Lower leg skin (tissue), 4 donors: ENCODE data around the gene KCNQ1OT1. TPM values are rescaled to one million over a fixed set of nuclear protein-coding genes. Genes with fewer than 3 reads are reported as not detected.

Source experiments
- DNase-seq, 2 donors: peaks; one replicate each; pipeline ENCODE4 v3.0.0-alpha.2; 2019; ENCODE audit warnings: low spot score in 2 of 2
- H3K4me3 ChIP-seq: fragments of 200-600 bp; sonication (generic); 2 replicates; pipeline ENCODE4 v1.5.1; 2017; ENCODE audit warnings: mild to moderate bottlenecking, low read depth; ENCODE audit not compliant: poor library complexity, severe bottlenecking
- CTCF ChIP-seq, 3 donors: fragments of 450-650 bp; IDR thresholded peaks; one replicate each; pipeline ENCODE4 v1.5.1; 2016; ENCODE audit warnings: antibody characterized with exemption in 3 of 3, mild to moderate bottlenecking in 3 of 3, moderate library complexity in 2 of 3
- POLR2A ChIP-seq, 2 donors: fragments of 450-650 bp; IDR thresholded peaks; one replicate each; pipeline ENCODE4 v1.6.1; 2016 to 2017; ENCODE audit warnings: antibody characterized with exemption in 2 of 2, mild to moderate bottlenecking in 1 of 2, moderate library complexity in 1 of 2
- WGBS, 2 donors: methylation state at CpG; one replicate each; pipeline ENCODE4 v1.1.5; 2018; 5-methylcytosine and 5-hydroxymethylcytosine counted together
- intact Hi-C: fragments of 100-400 bp; cut with DNase I; formaldehyde crosslinking; loops from one replicate; pipeline ENCODE4 v1.15.0; 2023; ENCODE audit warnings: low total_unique reads
- total RNA-seq, 4 donors: library from RNA; depleted of rRNA; stranded (reverse); fragments of >200 nt; gene quantifications; one replicate each; pipeline ENCODE4 v1.1.0, GENCODE V29; 2016

KCNQ1OT1 gene
- total RNA-seq, 4 donors from 2014 or later = 0.63 to 1.8 (median 0.91) TPM

GRCh38 chr11:2704356-2704755 is 4.6 kb upstream of the KCNQ1OT1 start:
- intact Hi-C loops = no loop called here
- WGBS, 2 donors = 90 to 96% methylated on average over 6 of the region's 6 CpGs
- no peak for DNase-seq
- no peak overlapping the region for H3K4me3 ChIP-seq
- no peak for TF ChIP-seq CTCF (IDR thresholded peaks at IDR 0.05)
- TF ChIP-seq POLR2A (IDR thresholded peaks at IDR 0.05) = no peak

GRCh38 chr11:2703363-2704141 is 3.8 kb upstream of the KCNQ1OT1 start:
- 68 to 76% methylated on average over 13 to 16 of the region's 16 CpGs for WGBS, 2 donors
- no peak for TF ChIP-seq CTCF (IDR thresholded peaks at IDR 0.05)
- no peak for TF ChIP-seq POLR2A (IDR thresholded peaks at IDR 0.05)
- no peak overlapping the region for H3K4me3 ChIP-seq
- no peak for DNase-seq
- intact Hi-C loops = no loop called here

GRCh38 chr11:2702771-2703362 is 3.1 kb upstream of the KCNQ1OT1 start:
- WGBS, 2 donors = 86 to 87% methylated on average over 16 to 17 of the region's 17 CpGs

GRCh38 chr11:2701898-2702434 is 2.2 kb upstream of the KCNQ1OT1 start:
- TF ChIP-seq CTCF (IDR thresholded peaks at IDR 0.05) (no peak), POLR2A (IDR thresholded peaks at IDR 0.05) (no peak)
- no peak overlapping the region for H3K4me3 ChIP-seq
- DNase-seq = no peak
- 96% methylated on average over 5 of the region's 5 CpGs for WGBS, 2 donors
- intact Hi-C loops = no loop called here

More at GRCh38 chr11:2702771-2703362, 3.1 kb upstream of the KCNQ1OT1 start:
- TF ChIP-seq POLR2A (IDR thresholded peaks at IDR 0.05) (no peak), CTCF (IDR thresholded peaks at IDR 0.05) (no peak)
- intact Hi-C loops = no loop called here
- peak in 1 of 2 donors; percentile 76 for DNase-seq
- H3K4me3 ChIP-seq = no peak overlapping the region

- intact Hi-C loops = no loop called here
- WGBS, 2 donors = 69 to 72% methylated on average over 7 of the region's 7 CpGs
- no peak overlapping the region for H3K4me3 ChIP-seq
- TF ChIP-seq POLR2A (IDR thresholded peaks at IDR 0.05) (no peak), CTCF (IDR thresholded peaks at IDR 0.05) (no peak)
- DNase-seq = peak in 1 of 2 donors; percentile 84
These were observed 1.4 kb upstream of the KCNQ1OT1 start for GRCh38 chr11:2701230-2701629.
